Measurements from ENCODE around the gene PRSS38. TPM values are rescaled to one million over a fixed set of nuclear protein-coding genes. Genes with fewer than 3 reads are reported as not detected.

PRSS38 gene
- total RNA-seq (2014; rRNA removed; shearing (Covaris generic)), result not detected in 2 replicates

DNA sequence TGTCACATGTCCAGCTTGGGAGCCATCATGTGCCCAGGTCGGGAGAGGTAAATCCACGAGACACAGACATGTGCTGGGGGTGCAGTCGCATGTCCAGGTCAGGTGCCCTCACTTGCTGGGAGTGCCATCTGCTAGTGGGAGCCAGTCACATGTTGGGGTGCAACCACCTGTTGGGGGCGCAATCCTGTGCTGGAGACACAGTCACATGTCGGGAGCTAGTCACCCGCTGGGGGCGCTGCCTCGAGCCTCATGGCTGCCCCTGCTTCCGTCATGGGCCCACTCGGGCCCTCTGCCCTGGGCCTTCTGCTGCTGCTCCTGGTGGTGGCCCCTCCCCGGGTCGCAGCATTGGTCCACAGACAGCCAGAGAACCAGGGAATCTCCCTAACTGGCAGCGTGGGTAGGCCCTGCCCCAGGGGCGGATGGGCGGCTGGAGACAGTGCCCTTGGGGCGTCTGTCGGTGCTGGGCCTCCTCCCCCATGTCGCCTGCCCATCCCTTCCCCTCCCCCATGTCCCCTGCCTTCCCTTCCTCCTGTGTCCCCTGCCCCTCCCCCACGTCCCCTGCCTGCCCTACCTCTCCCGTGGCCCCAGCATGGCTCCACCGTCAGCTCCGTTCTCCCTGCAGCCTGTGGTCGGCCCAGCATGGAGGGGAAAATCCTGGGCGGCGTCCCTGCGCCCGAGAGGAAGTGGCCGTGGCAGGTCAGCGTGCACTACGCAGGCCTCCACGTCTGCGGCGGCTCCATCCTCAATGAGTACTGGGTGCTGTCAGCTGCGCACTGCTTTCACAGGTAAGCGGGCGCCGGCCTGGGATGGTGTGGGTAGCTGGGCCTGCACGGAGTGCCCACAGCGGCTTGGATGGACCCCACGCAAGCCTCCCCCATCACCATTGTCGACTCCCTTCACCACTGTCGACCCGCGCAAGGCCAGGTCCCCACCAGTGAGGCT, at the start of gene PRSS38:
Gene PRSS38 (plus strand): TSS at position 208 of the 942 bp plus-strand sequence. CDS start 42 bp downstream, at position 250.

Other genes with a start within 250 kb of the PRSS38 start
- gene JMJD4, start 80.4 kb upstream of the PRSS38 start, total RNA-seq (2014; rRNA removed; shearing (Covaris generic)), result 41.9 and 47.7 TPM in 2 replicates
- 55.6 and 66.2 TPM in 2 replicates for gene SNAP47, start 80.2 kb upstream of the PRSS38 start, total RNA-seq (2014; rRNA removed; shearing (Covaris generic))
- 0.72 and 0.83 TPM in 2 replicates for gene WNT9A, start 132.3 kb downstream of the PRSS38 start, total RNA-seq (2014; rRNA removed; shearing (Covaris generic))
- gene WNT3A, start 191.3 kb downstream of the PRSS38 start, total RNA-seq (2014; rRNA removed; shearing (Covaris generic)), result not detected in 2 replicates

Data from A375 (cell line).